Aorta (tissue), 5 donors: ENCODE data around the gene SLC2A11. TPM values are rescaled to one million over a fixed set of nuclear protein-coding genes. Genes with fewer than 3 reads are reported as not detected.
A peak's percentile ranks its signal among the peaks of the same experiment; 100 is the strongest.

Experiments
- ATAC-seq: fragments of 200-7000 bp; cut with Tn5 transposase; one replicate; pipeline ENCODE4 v1.9.1; 2022; ENCODE audit warnings: moderate library complexity; ENCODE audit not compliant: low FRiP score
- DNase-seq, 2 donors: peaks; one replicate each; pipeline ENCODE4 v3.0.0-alpha.2; 2020
- H3K27ac ChIP-seq, 2 donors: one replicate each; pipeline ENCODE4 v1.5.1; 2013; ENCODE audit warnings: low read length in 2 of 2, mild to moderate bottlenecking in 2 of 2, moderate library complexity in 2 of 2, control low read depth in 1 of 2, inconsistent platforms in 1 of 2, low read depth in 1 of 2
- H3K27me3 ChIP-seq, 2 donors: one replicate each; pipeline ENCODE4 v1.6.1; 2013; ENCODE audit warnings: control low read depth in 1 of 2, low read length in 1 of 2, mild to moderate bottlenecking in 1 of 2, moderate library complexity in 1 of 2; ENCODE audit not compliant: insufficient read depth in 2 of 2, control insufficient read depth in 1 of 2
- H3K36me3 ChIP-seq, 2 donors: one replicate each; pipeline ENCODE4 v1.6.1; 2013; ENCODE audit warnings: control low read depth in 1 of 2, low read length in 1 of 2, mild to moderate bottlenecking in 1 of 2; ENCODE audit not compliant: insufficient read depth in 2 of 2, control insufficient read depth in 1 of 2
- H3K4me1 ChIP-seq, 2 donors: one replicate each; pipeline ENCODE4 v1.6.1; 2013; ENCODE audit warnings: low read length in 2 of 2, control low read depth in 1 of 2, mild to moderate bottlenecking in 1 of 2, moderate library complexity in 1 of 2; ENCODE audit not compliant: insufficient read depth in 2 of 2, control insufficient read depth in 1 of 2
- H3K4me3 ChIP-seq, 2 donors: one replicate each; pipeline ENCODE4 v1.5.1; 2013; ENCODE audit warnings: low read length in 2 of 2, control low read depth in 1 of 2, mild to moderate bottlenecking in 1 of 2
- H3K9me3 ChIP-seq: one replicate; pipeline ENCODE4 v1.6.1; 2013; ENCODE audit warnings: mild to moderate bottlenecking, low read length; ENCODE audit not compliant: control insufficient read depth
- WGBS, 2 donors: extraction: QIAGEN DNeasy Blood & Tissue Kit; methylation state at CpG; one replicate each; pipeline ENCODE4 v1.1.7; 2013; 5-methylcytosine and 5-hydroxymethylcytosine counted together
- intact Hi-C, 2 donors: fragments of 100-400 bp; cut with DNase I; formaldehyde crosslinking; loops; one replicate each; pipeline versions ENCODE4 v1.14.2 to v1.15.0; 2022
- polyA plus RNA-seq, 2 donors: library from polyadenylated mRNA; stranded (reverse); fragments of 200-250 nt; gene quantifications; one replicate each; pipeline ENCODE4 v1.2.3, GENCODE V29; 2013
- total RNA-seq, 2 donors: library from RNA; stranded (reverse); fragmentation: NEBNext Ultra II Directional; extraction: Animal tissue kit (Norgen Biotek cat#: 25700); gene quantifications; one replicate each; pipeline ENCODE4 v1.2.1, GENCODE V29; 2021
- donor health status: healthy with polysubstance abuse.
- donor health status: Bipolar disorder and iron deficiency.
- donor health status: DM: no; HTN: no; CAD: no.
- donor health status: DM: no; HTN: no; CAD: no.
- donor health status: DM: yes; HTN: yes; CAD: no.

Gene SLC2A11
- total and polyA plus RNA-seq, 4 donors = 4.8 to 16.7 (median 15.5) TPM

DNA sequence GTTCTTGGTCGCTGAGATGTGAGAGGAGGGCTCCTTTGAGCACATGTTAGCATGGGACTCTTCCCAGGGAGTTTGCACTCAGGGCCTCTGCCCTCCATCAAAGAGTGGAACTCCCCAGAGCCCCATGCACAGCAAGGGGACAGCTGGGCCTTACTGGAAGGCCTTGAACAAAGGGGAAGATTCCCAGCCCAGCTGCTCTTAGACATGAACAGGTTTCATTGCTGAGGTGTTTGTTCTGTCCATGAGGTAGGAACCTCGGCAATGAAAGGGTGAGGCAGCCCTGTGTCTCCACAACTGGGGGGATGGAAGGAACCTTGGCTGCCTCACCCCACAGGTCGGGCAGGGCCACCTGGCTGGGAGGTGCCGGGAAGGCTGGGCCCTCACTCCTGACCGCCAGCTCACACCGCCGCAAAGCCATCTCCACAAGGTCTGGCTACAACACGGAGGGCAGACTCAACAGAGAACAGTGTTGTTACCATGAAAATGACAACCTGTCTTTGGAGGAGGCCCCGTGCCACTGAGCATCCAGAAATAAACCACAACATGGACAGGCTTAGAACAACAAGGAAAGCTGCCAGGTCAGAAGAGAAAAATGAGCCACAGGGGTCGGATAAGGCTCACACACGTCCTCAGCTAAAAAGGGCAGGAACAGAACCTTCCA is 22.1 kb upstream of the SLC2A11 start:
- no peaks in the 10 kb centered on the region for H3K4me1 ChIP-seq
- no peaks in the 10 kb centered on the region for H3K27me3 ChIP-seq
- peak overlapping the region in 1 of 2 donors; percentile 37 for H3K27ac ChIP-seq
- ATAC-seq (no peak), DNase-seq (peak; percentile 29 to 67)
- intact Hi-C loops = no loop called here
- H3K4me3 ChIP-seq = no peak overlapping the region
- H3K9me3 ChIP-seq = no peaks in the 10 kb centered on the region
- H3K36me3 ChIP-seq = no peaks in the 10 kb centered on the region
- 45 to 49% methylated on average over 11 of the region's 11 CpGs for WGBS, 2 donors

DNA sequence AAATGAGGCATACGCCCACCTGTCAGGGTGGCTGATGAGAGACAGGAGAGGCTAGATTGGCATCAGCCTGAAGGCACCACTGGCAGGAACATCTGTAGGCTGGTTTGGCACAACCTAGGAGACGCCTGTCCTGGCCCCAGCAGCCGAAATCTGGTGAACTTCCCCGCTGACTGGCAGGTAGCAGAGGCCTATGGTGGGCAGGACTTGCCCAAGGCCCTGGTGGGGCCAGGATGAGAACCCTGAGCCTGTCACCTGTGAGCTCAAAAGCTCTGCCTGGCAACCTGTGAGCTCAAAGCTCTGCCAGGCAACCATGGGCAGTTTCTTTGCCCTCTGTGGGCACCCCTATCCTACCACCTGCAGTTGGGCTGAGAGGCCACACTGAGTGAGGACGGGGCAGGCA is 21.4 kb upstream of the SLC2A11 start:
- Histone ChIP-seq H3K27ac (peak overlapping the region in 1 of 2 donors; percentile 8), H3K4me1 (no peaks in the 10 kb centered on the region), H3K9me3 (no peaks in the 10 kb centered on the region), H3K27me3 (no peaks in the 10 kb centered on the region), H3K4me3 (no peak overlapping the region), H3K36me3 (no peaks in the 10 kb centered on the region)
- DNase-seq = peak; percentile 30 to 37
- WGBS, 2 donors = 66 to 71% methylated on average over 5 of the region's 5 CpGs
- intact Hi-C loops = no loop called here
- ATAC-seq = no peak

DNA sequence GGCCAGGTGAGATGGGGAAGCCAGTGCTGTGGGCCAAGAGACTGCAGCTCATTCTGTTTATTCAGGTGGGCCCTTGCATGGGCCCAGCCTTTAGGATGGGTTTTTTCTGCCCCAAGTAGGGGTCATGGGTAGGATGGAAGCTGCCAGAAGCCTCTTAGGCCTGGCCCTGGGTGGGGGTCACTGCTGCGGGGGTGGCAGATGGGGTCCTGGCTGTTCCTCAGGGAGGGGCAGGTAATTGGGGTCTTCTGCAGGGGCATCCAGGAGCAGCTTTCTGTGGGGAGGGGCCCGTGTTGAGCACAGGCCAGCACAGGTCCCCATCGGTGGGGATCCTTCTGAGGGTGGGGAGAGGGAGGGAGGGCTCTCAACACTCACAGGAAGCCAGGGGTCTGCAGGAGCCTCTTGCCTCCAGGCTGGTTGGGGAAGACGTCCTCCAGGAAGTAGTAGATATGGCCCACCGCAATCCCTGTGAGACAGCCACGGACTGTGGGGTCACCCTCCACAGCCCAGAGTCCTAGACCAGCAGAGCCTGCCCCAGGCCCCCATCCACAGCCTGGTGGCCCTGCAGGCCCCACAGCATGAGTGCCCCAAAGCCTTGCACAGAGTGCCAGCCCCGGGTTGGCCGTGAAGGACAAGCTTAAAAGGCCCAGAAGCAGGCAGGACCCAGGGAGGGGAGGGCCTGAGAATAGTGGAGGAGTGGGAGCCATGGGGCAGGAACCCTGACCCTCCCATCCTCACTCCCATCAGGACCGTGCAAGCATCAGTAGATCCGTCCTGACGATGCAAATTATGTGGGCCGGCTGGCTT is 20.8 kb upstream of the SLC2A11 start:
- intact Hi-C loops = no loop called here
- Histone ChIP-seq H3K27ac (no peak overlapping the region), H3K4me3 (no peak overlapping the region), H3K9me3 (no peaks in the 10 kb centered on the region), H3K27me3 (no peaks in the 10 kb centered on the region), H3K36me3 (no peaks in the 10 kb centered on the region), H3K4me1 (no peaks in the 10 kb centered on the region)
- 88 to 91% methylated on average over 12 of the region's 12 CpGs for WGBS, 2 donors
- peak in 1 of 2 donors; percentile 36 for DNase-seq
- ATAC-seq = no peak

DNA sequence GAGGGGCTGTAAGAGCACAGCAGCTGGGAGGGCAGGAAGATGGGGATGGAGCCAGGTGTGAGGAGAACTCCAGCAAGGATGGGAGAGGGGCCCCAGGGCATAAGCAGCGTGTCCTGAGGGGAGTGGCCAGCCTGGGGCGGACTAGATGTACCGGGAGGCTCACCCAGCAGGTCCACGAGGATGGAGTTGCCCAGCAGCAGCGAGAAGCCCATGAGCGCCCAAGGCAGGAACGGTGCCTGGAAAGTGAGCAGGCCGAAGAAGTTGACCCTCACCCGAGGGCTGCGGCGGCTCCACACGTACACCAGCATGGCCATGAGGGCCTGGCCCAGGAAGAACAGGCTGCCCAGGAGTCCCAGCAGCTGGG is 20.2 kb upstream of the SLC2A11 start:
- intact Hi-C loops = no loop called here
- no peaks in the 10 kb centered on the region for H3K4me1 ChIP-seq
- no peaks in the 10 kb centered on the region for H3K9me3 ChIP-seq
- no peaks in the 10 kb centered on the region for H3K36me3 ChIP-seq
- WGBS, 2 donors = 95% methylated on average over 12 of the region's 12 CpGs
- H3K27ac ChIP-seq = no peak overlapping the region
- no peak for DNase-seq
- no peak overlapping the region for H3K4me3 ChIP-seq
- H3K27me3 ChIP-seq = no peaks in the 10 kb centered on the region
- no peak for ATAC-seq

DNA sequence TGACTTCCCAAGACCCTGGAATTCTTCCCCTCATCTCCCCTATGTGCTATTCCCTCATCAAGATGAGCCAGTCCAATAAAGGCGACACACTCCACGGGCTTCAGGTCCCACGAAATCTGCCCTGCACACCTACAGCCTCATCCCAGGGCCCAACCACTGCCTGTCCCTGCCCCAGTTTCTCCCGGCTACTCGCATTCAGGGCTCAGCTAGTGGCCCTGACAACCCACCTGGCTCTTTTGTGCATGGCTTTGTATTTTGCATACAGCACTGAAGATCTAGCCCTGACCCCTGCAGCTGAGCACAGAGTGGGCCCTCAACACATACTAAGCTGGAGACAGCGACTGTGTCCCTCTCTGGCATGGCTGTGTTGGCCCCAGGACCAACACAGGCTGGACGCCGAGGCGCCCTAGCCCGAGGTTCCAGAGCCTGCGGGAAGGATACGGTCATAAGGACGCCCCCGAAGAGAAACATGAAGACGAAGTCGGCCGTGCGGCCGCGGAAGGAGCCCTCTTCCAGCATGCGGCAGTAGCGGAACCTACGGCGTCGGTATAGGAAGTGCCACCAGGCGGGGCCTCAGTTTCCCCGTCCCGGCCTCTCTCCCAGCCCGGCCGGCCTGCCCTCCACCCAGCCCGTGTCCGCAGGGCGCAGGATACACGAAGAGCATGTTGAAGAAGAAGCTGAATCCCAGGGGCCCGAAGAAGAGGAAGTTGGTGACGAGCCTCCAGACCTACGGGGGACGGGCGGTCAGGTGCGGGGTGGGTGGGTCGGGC is 19.6 kb upstream of the SLC2A11 start:
- H3K4me1 ChIP-seq = no peaks in the 10 kb centered on the region
- H3K36me3 ChIP-seq = no peaks in the 10 kb centered on the region
- H3K27me3 ChIP-seq = no peaks in the 10 kb centered on the region
- intact Hi-C loops = loop anchor here in 1 of 2 donors (2.0 kb wide), 1 partner anchor 51 kb away; the partner anchor contains the start of gene SMARCB1
- no peak overlapping the region for H3K4me3 ChIP-seq
- ATAC-seq = no peak
- 46 to 51% methylated on average over 41 of the region's 41 CpGs for WGBS, 2 donors
- DNase-seq = peak in 1 of 2 donors; percentile 52
- H3K27ac ChIP-seq = no peak overlapping the region
- no peaks in the 10 kb centered on the region for H3K9me3 ChIP-seq

DNA sequence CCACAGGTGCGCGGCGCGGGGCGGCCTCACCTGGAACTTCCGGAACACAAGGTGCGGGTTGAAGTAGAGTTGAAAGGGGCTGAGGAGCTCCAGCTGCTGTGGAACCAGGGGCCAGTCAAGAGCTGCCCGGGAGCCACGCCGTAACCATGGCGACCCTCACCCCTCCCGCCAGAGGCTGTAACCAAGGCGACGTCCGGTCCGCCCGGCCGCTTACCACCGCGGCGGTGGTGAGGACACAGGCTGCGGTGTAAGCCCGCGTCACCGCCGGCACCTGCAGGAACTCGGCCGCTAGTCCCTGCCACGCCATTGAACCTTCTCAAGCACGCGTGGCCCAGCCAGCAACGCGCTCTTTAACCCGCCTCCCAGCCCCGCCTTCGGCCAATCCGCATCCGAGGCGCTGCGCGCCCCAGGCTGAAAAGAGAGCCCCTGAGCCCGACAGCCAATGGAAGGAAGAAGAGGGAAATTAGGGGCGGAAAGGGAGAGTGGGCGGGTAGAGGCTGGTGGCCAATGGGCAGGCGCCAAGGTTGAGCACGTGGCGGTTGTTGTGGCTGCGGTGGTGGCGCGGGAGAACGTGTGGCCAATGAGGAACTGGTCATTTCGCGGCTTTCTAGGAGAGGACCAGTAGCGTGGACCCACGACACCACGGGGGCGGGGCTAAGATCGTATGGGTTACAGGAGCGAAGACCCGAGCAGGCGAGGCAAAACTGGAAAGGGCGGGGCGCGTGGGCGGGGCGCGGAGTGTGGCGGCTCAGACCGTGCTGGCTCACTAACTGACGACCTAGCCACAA is 18.8 kb upstream of the SLC2A11 start, which contains the start of gene DERL3:
Gene DERL3, minus strand, starts transcription at position 326 of the 788 bp plus-strand sequence. Its CDS starts 19 bp downstream, at position 307.
- Histone ChIP-seq H3K27ac (no peak within 1 kb of the TSS), H3K9me3 (no peaks in the 10 kb centered on the region), H3K27me3 (no peaks in the 10 kb centered on the region), H3K4me3 (no peak within 1 kb of the TSS), H3K4me1 (no peaks in the 10 kb centered on the region), H3K36me3 (no peaks in the 10 kb centered on the region)
- WGBS, 2 donors = 1 to 2% methylated on average over 68 to 70 of the region's 70 CpGs
- ATAC-seq (peak; percentile 94), DNase-seq (peak; percentile 99 to 100)
- intact Hi-C loops = loop anchor here in 1 of 2 donors (2.0 kb wide), 1 partner anchor 52 kb away; the partner anchor contains the start of gene SMARCB1

DNA sequence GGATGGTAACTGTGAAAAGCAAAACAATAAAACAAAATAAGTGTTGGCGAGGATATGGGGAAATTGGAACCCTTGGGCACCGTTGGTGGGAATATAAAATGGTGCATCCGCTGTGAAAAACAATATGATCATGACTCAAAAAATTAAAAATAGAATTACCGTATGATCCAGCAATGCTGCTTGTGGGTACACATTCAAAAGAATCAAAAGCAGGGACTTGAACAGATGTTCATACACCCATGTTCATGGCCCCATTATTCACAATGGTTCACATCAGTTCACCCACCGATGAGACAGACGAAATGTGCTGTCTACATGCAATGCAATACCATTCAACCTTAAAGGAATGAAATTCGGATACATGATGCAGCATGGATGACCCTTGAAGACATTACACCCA is 17.6 kb upstream of the SLC2A11 start:
- 63 to 70% methylated on average over 7 of the region's 7 CpGs for WGBS, 2 donors
- DNase-seq (no peak), ATAC-seq (no peak)
- Histone ChIP-seq H3K4me1 (no peaks in the 10 kb centered on the region), H3K27me3 (no peaks in the 10 kb centered on the region), H3K4me3 (no peak overlapping the region), H3K9me3 (no peaks in the 10 kb centered on the region), H3K27ac (no peak overlapping the region), H3K36me3 (no peaks in the 10 kb centered on the region)
- intact Hi-C loops = no loop called here

DNA sequence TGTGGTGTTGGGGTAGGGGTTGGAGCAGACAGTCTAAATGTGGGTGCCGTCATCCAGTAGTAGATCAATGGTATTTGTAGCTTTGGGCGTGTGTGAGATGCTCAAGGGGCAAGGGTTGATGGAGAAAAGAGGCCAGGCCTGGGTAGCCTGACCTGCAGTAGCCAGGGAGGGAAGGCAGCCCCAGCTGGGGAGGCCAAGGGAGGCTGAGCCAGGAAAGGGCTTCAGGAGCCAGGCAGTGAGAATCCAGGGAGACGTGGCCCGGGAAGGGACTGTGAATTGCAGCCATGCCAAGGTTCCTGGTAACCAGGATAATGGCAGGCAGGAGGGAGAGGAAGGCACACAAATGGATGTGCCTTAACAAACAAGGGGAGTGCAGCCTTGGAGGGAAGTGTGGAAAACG is 16.4 kb upstream of the SLC2A11 start:
- no peaks in the 10 kb centered on the region for H3K36me3 ChIP-seq
- H3K27ac ChIP-seq = no peak overlapping the region
- H3K4me3 ChIP-seq = no peak overlapping the region
- no peak for ATAC-seq
- no peaks in the 10 kb centered on the region for H3K4me1 ChIP-seq
- intact Hi-C loops = no loop called here
- H3K27me3 ChIP-seq = no peaks in the 10 kb centered on the region
- DNase-seq = no peak
- H3K9me3 ChIP-seq = no peaks in the 10 kb centered on the region
- 58 to 65% methylated on average over 5 of the region's 5 CpGs for WGBS, 2 donors
